MM.1S (cell line): Measurements from ENCODE around the gene CENPU.
"Not testable (repeated sequence)": the region's sequence is repeated elsewhere in the genome, so short reads cannot be mapped to it uniquely, and the experiment has no call there.

ENCODE experiments used
- DNase-seq: peaks from one replicate; pipeline ENCODE4 v3.0.0-alpha.2; 2015
- H2AFZ ChIP-seq: fragments of 300-600 bp; sonication (generic); 2 replicates; pipeline ENCODE4 v1.6.0; 2016; ENCODE audit warnings: antibody characterized with exemption, low read length
- H3F3A ChIP-seq: fragments of 300-600 bp; sonication (generic); 2 replicates; pipeline ENCODE4 v1.6.1; 2016; ENCODE audit warnings: mild to moderate bottlenecking, antibody characterized with exemption, low read length, moderate library complexity, mixed read lengths; ENCODE audit not compliant: insufficient read depth
- H3K27ac ChIP-seq: fragments of 300-600 bp; sonication (generic); 2 replicates; pipeline ENCODE4 v1.5.1; 2016; ENCODE audit warnings: mild to moderate bottlenecking, low read length
- H3K27me3 ChIP-seq: fragments of 300-600 bp; sonication (generic); replicated peaks from 2 replicates; pipeline ENCODE4 v1.6.0; 2016; ENCODE audit warnings: low read length; ENCODE audit not compliant: insufficient read depth
- H3K36me3 ChIP-seq: fragments of 300-600 bp; sonication (generic); replicated peaks from 2 replicates; pipeline ENCODE4 v1.6.1; 2016; ENCODE audit warnings: mild to moderate bottlenecking, low read length, mixed read lengths; ENCODE audit not compliant: insufficient read depth
- H3K4me1 ChIP-seq: fragments of 300-600 bp; sonication (generic); 2 replicates; pipeline ENCODE4 v1.6.1; 2016; ENCODE audit warnings: low read length, mixed read lengths
- H3K4me2 ChIP-seq: fragments of 300-600 bp; sonication (generic); 2 replicates; pipeline ENCODE4 v1.6.0; 2016; ENCODE audit warnings: low read depth, low read length
- H3K4me3 ChIP-seq: fragments of 300-600 bp; sonication (generic); 2 replicates; pipeline ENCODE4 v1.5.1; 2016; ENCODE audit warnings: low read length, mixed read lengths
- H3K79me2 ChIP-seq: fragments of 300-600 bp; sonication (generic); 2 replicates; pipeline ENCODE4 v1.6.1; 2016; ENCODE audit warnings: mixed run types, low read length, mixed read lengths
- H3K9ac ChIP-seq: fragments of 300-600 bp; sonication (generic); 2 replicates; pipeline ENCODE4 v1.6.1; 2016; ENCODE audit warnings: low read length, mixed read lengths
- H3K9me2 ChIP-seq: fragments of 300-600 bp; sonication (generic); replicated peaks from 2 replicates; pipeline ENCODE4 v1.6.1; 2016; ENCODE audit warnings: mild to moderate bottlenecking, low read length, mixed read lengths; ENCODE audit not compliant: insufficient read depth
- H3K9me3 ChIP-seq: fragments of 300-600 bp; sonication (generic); replicated peaks from 2 replicates; pipeline ENCODE4 v1.6.1; 2016; ENCODE audit warnings: mild to moderate bottlenecking, low read length, mixed read lengths; ENCODE audit not compliant: insufficient read depth
- H4K20me1 ChIP-seq: fragments of 300-600 bp; sonication (generic); 2 replicates; pipeline ENCODE4 v1.6.1; 2016; ENCODE audit warnings: mild to moderate bottlenecking, low read length, moderate library complexity, mixed read lengths; ENCODE audit not compliant: insufficient read depth
- CTCF ChIP-seq: fragments of 300-600 bp; sonication (generic); IDR thresholded peaks from 2 replicates; pipeline ENCODE4 v1.5.1; 2016; ENCODE audit warnings: antibody characterized with exemption, low read length, mixed read lengths
- EZH2 ChIP-seq: fragments of 300-600 bp; sonication (generic); optimal IDR thresholded peaks from 2 replicates; pipeline ENCODE3; 2017; ENCODE audit warnings: low read depth, mild to moderate bottlenecking, antibody characterized with exemption, low read length, mixed read lengths
- EZH2phosphoT487 ChIP-seq: fragments of 300-600 bp; sonication (generic); IDR thresholded peaks from 2 replicates; pipeline ENCODE4 v1.6.1; 2018; ENCODE audit warnings: antibody characterized with exemption, low read length

The CENPU gene

GRCh38 chr4:184664445-184665210 is 69.3 kb downstream of the CENPU start:
- no peak for DNase-seq
- H3K9me2 ChIP-seq = no peaks in the 10 kb centered on the region
- TF ChIP-seq EZH2 (no peak), CTCF (no peak), EZH2phosphoT487 (no peak)

GRCh38 chr4:184662236-184662635 is 71.7 kb downstream of the CENPU start:
- no peak overlapping the region for H3K27ac ChIP-seq
- H3K4me1 ChIP-seq = peaks cover 16% of the 10 kb centered on the region
- H3K79me2 ChIP-seq = no peaks in the 10 kb centered on the region
- H3K4me3 ChIP-seq = no peak overlapping the region
- H3K9me2 ChIP-seq = no peaks in the 10 kb centered on the region
- no peaks in the 10 kb centered on the region for H3K36me3 ChIP-seq
- H3K4me2 ChIP-seq = peak overlapping the region; percentile 22; the same call in 1 of the 2 replicates
- H3K9ac ChIP-seq = no peak overlapping the region
- no peaks in the 10 kb centered on the region for H4K20me1 ChIP-seq
- no peaks in the 10 kb centered on the region for H3K9me3 ChIP-seq
- no peaks in the 10 kb centered on the region for H3K27me3 ChIP-seq
- no peak for TF ChIP-seq EZH2
- TF ChIP-seq EZH2phosphoT487 = no peak
- TF ChIP-seq CTCF = no peak
- no peaks in the 10 kb centered on the region for H3F3A ChIP-seq
- no peak overlapping the region for H2AFZ ChIP-seq
- DNase-seq = no peak

More at GRCh38 chr4:184664445-184665210, 69.3 kb downstream of the CENPU start:
- Histone ChIP-seq H3K27me3 (no peaks in the 10 kb centered on the region), H3K79me2 (no peaks in the 10 kb centered on the region), H3K36me3 (no peaks in the 10 kb centered on the region), H2AFZ (no peak overlapping the region), H3K4me1 (peaks cover 39% of the 10 kb centered on the region), H3K9me3 (no peaks in the 10 kb centered on the region), H3F3A (peaks cover 16% of the 10 kb centered on the region), H3K27ac (no peak overlapping the region), H3K4me2 (no peak overlapping the region), H3K4me3 (no peak overlapping the region), H4K20me1 (no peaks in the 10 kb centered on the region), H3K9ac (no peak overlapping the region)

DNA sequence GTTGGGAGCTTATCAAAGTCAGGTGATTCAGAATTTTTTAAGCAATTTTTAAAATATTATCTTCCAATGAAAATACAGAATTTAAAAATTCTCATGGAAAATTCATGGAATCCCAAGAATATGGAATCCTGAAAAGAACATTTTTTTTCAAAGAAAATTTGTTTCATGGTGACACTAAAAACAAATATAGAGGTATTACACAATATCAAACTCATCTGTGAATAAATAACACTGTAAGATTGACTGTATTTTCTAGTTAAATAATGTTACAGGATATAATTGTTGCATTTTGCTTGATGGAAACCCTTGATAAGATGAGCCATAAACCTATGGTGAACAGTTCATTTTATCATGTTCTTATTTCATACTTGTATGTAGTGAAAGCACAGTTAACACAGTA is 72.9 kb downstream of the CENPU start:
- Histone ChIP-seq H3K9me2 (no peaks in the 10 kb centered on the region), H3K79me2 (no peaks in the 10 kb centered on the region), H3K9me3 (no peaks in the 10 kb centered on the region), H3K9ac (no peak overlapping the region), H3K4me1 (peaks cover 5% of the 10 kb centered on the region), H3K4me2 (no peak overlapping the region), H3K36me3 (no peaks in the 10 kb centered on the region), H2AFZ (no peak overlapping the region), H3F3A (no peaks in the 10 kb centered on the region), H3K27me3 (no peaks in the 10 kb centered on the region), H4K20me1 (no peaks in the 10 kb centered on the region), H3K27ac (no peak overlapping the region), H3K4me3 (no peak overlapping the region)
- no peak for DNase-seq
- TF ChIP-seq EZH2phosphoT487 (no peak), CTCF (no peak), EZH2 (no peak)

DNA sequence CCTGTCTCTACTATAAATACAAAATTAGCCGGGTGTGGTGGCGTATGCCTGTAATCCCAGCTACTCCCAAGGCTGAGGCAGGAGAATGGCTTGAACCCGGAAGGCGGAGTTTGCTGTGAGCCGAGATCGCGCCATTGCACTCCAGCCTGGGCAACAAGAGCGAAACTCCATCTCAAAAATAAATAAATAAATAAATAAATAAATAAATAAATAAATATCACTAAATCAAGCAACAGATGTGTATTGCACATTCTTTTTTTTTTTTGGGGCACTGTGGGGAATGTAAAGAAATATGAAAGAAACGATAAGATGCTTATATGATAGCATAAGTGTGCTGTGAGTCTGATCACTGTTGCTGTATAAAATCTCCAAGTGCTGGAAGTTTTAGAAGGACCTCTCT is 76.1 kb downstream of the CENPU start:
- H3K27me3 ChIP-seq, H3K9me2 ChIP-seq, H3K4me2 ChIP-seq, H3K4me3 ChIP-seq, H3K4me1 ChIP-seq, H2AFZ ChIP-seq, H3K9me3 ChIP-seq, H4K20me1 ChIP-seq, DNase-seq, H3K79me2 ChIP-seq, H3K27ac ChIP-seq, H3F3A ChIP-seq, H3K36me3 ChIP-seq, H3K9ac ChIP-seq: not testable (repeated sequence)
